K562 (cell line): Measurements from ENCODE around the gene UBE2D3. TPM values are rescaled to one million over a fixed set of nuclear protein-coding genes. Genes with fewer than 3 reads are reported as not detected.

Source experiments
- ATF7 ChIP-seq: fragments of 450-650 bp; IDR thresholded peaks from 2 replicates; pipeline ENCODE4 v1.7.1; 2014; ENCODE audit warnings: mild to moderate bottlenecking, moderate library complexity
- ELF1 ChIP-seq: fragments of 200-800 bp; sonication (Bioruptor generic); IDR thresholded peaks from 2 replicates; pipeline ENCODE4 v1.6.1; 2016; ENCODE audit warnings: missing genetic modification characterization, missing compliant biosample characterization
- GATA2 ChIP-seq: sonication (generic); formaldehyde crosslinking; IDR thresholded peaks from 2 replicates; pipeline ENCODE4 v1.4.0; 2020; ENCODE audit warnings: mild to moderate bottlenecking, missing genetic modification reagents
- JUND ChIP-seq, 2 experiments: IDR thresholded peaks; 2 replicates in 1 of 2; 3 replicates in 1 of 2; pipeline ENCODE4 v1.6.1; 2011; ENCODE audit warnings: borderline replicate concordance in 2 of 2, low read depth in 2 of 2, low read length in 2 of 2, improper control_type of control experiment in 1 of 2, missing biosample characterization in 1 of 2, missing genetic modification characterization in 1 of 2, missing genetic modification reagents in 1 of 2
- KDM1A ChIP-seq, 2 experiments: fragments of 450-650 bp; IDR thresholded peaks; 2 replicates each; pipeline ENCODE4 v1.6.1; 2016; ENCODE audit warnings: mild to moderate bottlenecking in 2 of 2
- KDM2B ChIP-seq: fragments of 250-450 bp; sonication (Bioruptor Pico); IDR thresholded peaks from 2 replicates; pipeline ENCODE4 v1.8.0; 2021; ENCODE audit warnings: mild to moderate bottlenecking, moderate library complexity
- MIER1 ChIP-seq: fragments of 450-650 bp; IDR thresholded peaks from 2 replicates; pipeline ENCODE4 v1.6.1; 2016; ENCODE audit warnings: antibody characterized with exemption, mild to moderate bottlenecking, low read depth
- MYC ChIP-seq, 2 experiments: fragments of 250-450 bp in 1 of 2; sonication (Bioruptor Pico) in 1 of 2; IDR thresholded peaks; 2 replicates each; pipeline versions ENCODE4 v1.5.1 to v1.6.1; 2012 to 2021; ENCODE audit warnings: low read depth in 2 of 2, borderline replicate concordance in 1 of 2, improper control_type of control experiment in 1 of 2, low read length in 1 of 2, mild to moderate bottlenecking in 1 of 2, moderate library complexity in 1 of 2
- SAP30 ChIP-seq: fragments of 200-600 bp; sonication (generic); IDR thresholded peaks from 2 replicates; pipeline ENCODE4 v1.6.1; 2012; ENCODE audit warnings: borderline replicate concordance, low read depth, mild to moderate bottlenecking, moderate library complexity, low read length, control low read depth, inconsistent platforms; ENCODE audit not compliant: insufficient read depth, poor library complexity, severe bottlenecking
- SNAPC5 ChIP-seq: fragments of 250-450 bp; sonication (Bioruptor Pico); IDR thresholded peaks from 2 replicates; pipeline ENCODE4 v1.8.0; 2021; ENCODE audit warnings: moderate library complexity, mild to moderate bottlenecking, inconsistent platforms
- TAF9B ChIP-seq: fragments of 450-650 bp; IDR thresholded peaks from 2 replicates; pipeline ENCODE4 v1.6.1; 2018; ENCODE audit warnings: mild to moderate bottlenecking; ENCODE audit not compliant: partially characterized antibody
- ZBTB12 ChIP-seq: fragments of 250-450 bp; sonication (Bioruptor Pico); IDR thresholded peaks from 2 replicates; pipeline ENCODE4 v1.4.0; 2020
- ZBTB26 ChIP-seq: fragments of 450-650 bp; formaldehyde crosslinking; IDR thresholded peaks from 2 replicates; pipeline ENCODE4 v1.4.0; 2022; ENCODE audit warnings: missing genetic modification characterization
- ZNF175 ChIP-seq: fragments of 200-800 bp; sonication (Bioruptor generic); IDR thresholded peaks from 2 replicates; pipeline ENCODE4 v1.6.1; 2016; ENCODE audit warnings: low read depth, mild to moderate bottlenecking, missing genetic modification characterization, missing compliant biosample characterization
- ZNF347 ChIP-seq: fragments of 450-650 bp; formaldehyde crosslinking; IDR thresholded peaks from 2 replicates; pipeline ENCODE4 v1.4.0; 2020; ENCODE audit warnings: low read depth, mild to moderate bottlenecking, moderate library complexity
- ZNF395 ChIP-seq: fragments of 200-800 bp; sonication (Bioruptor generic); IDR thresholded peaks from 2 replicates; pipeline ENCODE4 v1.6.1; 2017; ENCODE audit warnings: missing genetic modification characterization, missing compliant biosample characterization
- ZNF583 ChIP-seq: fragments of 250-450 bp; sonication (Bioruptor Pico); IDR thresholded peaks from 2 replicates; pipeline ENCODE4 v1.4.0; 2020
- ZZZ3 ChIP-seq: fragments of 450-650 bp; IDR thresholded peaks from 2 replicates; pipeline ENCODE4 v1.6.1; 2016; ENCODE audit warnings: antibody characterized with exemption, mild to moderate bottlenecking, moderate library complexity
- polyA plus RNA-seq, 8 experiments: library from polyadenylated mRNA; depleted of rRNA in 4 of 8; stranded (reverse) in 5 of 8; unstranded in 3 of 8; fragments of >200 nt; fragmentation: Nextera tagmentation in 2 of 8; fragmentation: Illumina TruSeq in 1 of 8; extraction: Ambion mirVana in 2 of 8; extraction: Trizol in 1 of 8; gene quantifications; 2 replicates each; pipeline versions ENCODE4 v1.2.1 to v1.2.3, GENCODE V29; 2011 to 2014; ENCODE audit warnings: inconsistent platforms in 1 of 8, missing spikeins in 1 of 8
- total RNA-seq, 7 experiments: library from RNA; depleted of rRNA in 6 of 7; stranded (reverse); fragments of >200 nt in 6 of 7; fragmentation: Illumina TruSeq in 2 of 7; extraction: Trizol in 2 of 7; gene quantifications; 2 replicates each; pipeline versions ENCODE4 v1.2.1 to v1.2.3, GENCODE V29; 2011 to 2021; ENCODE audit warnings: low replicate concordance in 1 of 7
- TF ChIP-seq, protein P1 (sequence below): fragments of 250-450 bp; sonication (Bioruptor Pico); IDR thresholded peaks from 2 replicates; pipeline ENCODE4 v1.4.0; 2020; ENCODE audit warnings: borderline replicate concordance

The UBE2D3 gene
- total and polyA plus RNA-seq, 9 of the 15 experiments (the other 6 are each of a cell fraction or from before 2014, with no cell fraction given): 191 to 618 (median 292) TPM

GRCh38 chr4:102868781-102869568 lies 41.6 kb upstream of the UBE2D3 start, which contains the start of gene CISD2 (continued):
- TF ChIP-seq TAF9B: peak; percentile 50
- TF ChIP-seq ZBTB12 (CRISPR knock-in tag): peak; percentile 62; the same call in 1 of the 2 replicates
- peak; percentile 41 for TF ChIP-seq ELF1 (tag)
- TF ChIP-seq MIER1: no peak
- no peak for TF ChIP-seq ZNF583 (CRISPR knock-in tag)
- TF ChIP-seq ZNF175 (CRISPR knock-in tag): no peak; the same call in 1 of the 2 replicates
- no peak; a peak in 1 of 4 replicates for TF ChIP-seq KDM1A (IDR thresholded peaks at IDR 0.05)
- no peak for TF ChIP-seq ZZZ3
- TF ChIP-seq ZNF395 (CRISPR knock-in tag): 0 out of 2 replicates have a peak, but pooled peaks have one; percentile 10
- no peak for TF ChIP-seq SNAPC5 (CRISPR knock-in tag)
- TF ChIP-seq ZBTB26: no peak
- TF ChIP-seq ZNF347 (CRISPR knock-in tag): no peak
- peak; percentile 67 for TF ChIP-seq SAP30
- peak; percentile 81 for TF ChIP-seq MYC (IDR thresholded peaks at IDR 0.05; ENCODE audit: low read depth, low read length)
- TF ChIP-seq MYC (CRISPR knock-in tag; IDR thresholded peaks at IDR 0.05; ENCODE audit: borderline replicate concordance, low read depth): peak; percentile 68; the same call in 1 of the 2 replicates
- TF ChIP-seq ATF7: peak; percentile 77
- TF ChIP-seq, protein P1, sequence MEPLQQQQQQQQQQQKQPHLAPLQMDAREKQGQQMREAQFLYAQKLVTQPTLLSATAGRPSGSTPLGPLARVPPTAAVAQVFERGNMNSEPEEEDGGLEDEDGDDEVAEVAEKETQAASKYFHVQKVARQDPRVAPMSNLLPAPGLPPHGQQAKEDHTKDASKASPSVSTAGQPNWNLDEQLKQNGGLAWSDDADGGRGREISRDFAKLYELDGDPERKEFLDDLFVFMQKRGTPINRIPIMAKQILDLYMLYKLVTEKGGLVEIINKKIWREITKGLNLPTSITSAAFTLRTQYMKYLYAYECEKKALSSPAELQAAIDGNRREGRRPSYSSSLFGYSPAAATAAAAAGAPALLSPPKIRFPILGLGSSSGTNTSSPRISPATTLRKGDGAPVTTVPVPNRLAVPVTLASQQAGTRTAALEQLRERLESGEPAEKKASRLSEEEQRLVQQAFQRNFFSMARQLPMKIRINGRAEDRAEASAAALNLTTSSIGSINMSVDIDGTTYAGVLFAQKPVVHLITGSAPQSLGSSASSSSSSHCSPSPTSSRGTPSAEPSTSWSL: no peak
- no peak for TF ChIP-seq KDM2B (CRISPR knock-in tag)
- peak; percentile 17 for TF ChIP-seq JUND (IDR thresholded peaks at IDR 0.05; ENCODE audit: borderline replicate concordance, low read depth, low read length)
- TF ChIP-seq JUND (tag; IDR thresholded peaks at IDR 0.05; ENCODE audit: borderline replicate concordance, low read depth, low read length): no peak; the same call in 2 of the 3 replicates
- no peak for TF ChIP-seq GATA2 (CRISPR knock-in tag)
